GM18519 (cell line): ENCODE results near the gene ZFP28.

Source experiments
- ATAC-seq: cut with Tn5 transposase; IDR thresholded peaks from one replicate; pipeline ENCODE4 v1.9.1; 2021; ENCODE audit warnings: mild to moderate bottlenecking, moderate library complexity; ENCODE audit not compliant: unreplicated experiment, low FRiP score

The ZFP28 gene

DNA sequence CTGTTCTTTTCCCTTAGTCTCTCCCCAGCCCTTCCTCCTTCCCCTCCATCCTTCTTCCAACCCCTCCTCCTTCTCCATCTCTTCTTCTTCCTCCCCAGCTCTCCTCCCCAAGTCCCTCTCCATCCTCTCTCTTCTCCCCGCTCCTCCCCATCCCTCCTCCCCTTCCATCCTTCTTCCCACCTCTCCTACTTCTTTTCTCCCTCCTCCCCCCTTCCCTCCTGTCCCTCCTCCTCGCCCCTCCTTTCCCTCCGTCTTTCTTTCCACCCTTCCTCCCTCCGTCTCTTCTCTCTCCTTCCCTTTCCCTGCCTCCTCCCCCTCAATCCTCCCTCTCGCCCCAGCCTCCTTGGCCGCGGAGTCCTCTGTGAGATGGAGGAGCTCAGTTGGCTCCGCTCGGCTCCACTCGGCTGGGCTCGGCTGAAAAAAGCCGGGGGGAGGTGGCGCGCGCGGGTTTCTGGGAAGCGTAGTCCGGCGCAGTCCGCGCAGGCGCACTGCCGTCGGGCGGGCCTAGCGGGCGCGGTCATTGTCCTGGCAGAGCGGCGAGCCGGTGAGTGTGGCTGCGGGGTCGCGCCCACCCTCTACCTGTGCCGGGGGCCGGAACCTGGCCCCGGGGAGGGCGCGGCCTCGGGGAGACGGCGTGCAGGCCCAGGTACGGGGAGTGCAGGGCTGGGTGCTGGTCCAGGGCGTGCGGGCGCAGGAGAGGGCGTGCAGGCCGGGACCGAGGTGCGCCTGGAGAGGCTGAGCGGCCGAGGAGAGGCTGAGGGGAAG lies 56.2 kb downstream of the ZFP28 start, which contains the start of gene ZNF71:
ZNF71 (plus strand) TSS at position 520 of the 765 bp plus-strand sequence. CDS start 6,257 bp downstream, outside the sequence.
- ATAC-seq: peak; percentile 86

DNA sequence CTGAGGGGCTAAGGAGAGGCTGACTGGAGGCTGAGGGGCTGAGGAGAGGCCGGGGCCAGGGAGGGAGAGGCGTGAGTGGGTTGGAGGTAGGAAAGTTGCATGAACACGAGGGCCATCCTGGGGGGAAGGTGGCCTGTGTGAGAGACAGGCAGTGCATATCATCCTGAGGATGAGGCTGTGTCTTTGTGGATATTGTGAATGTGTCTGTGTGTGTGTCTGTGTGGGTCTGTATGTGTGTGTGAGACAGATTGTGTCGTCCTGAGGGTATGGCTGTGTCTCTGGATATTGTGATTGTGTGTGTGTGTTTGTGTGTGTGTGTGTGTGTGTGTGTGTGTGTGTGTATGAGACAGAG lies 56.8 kb downstream of the ZFP28 start:
- no peak for ATAC-seq

DNA sequence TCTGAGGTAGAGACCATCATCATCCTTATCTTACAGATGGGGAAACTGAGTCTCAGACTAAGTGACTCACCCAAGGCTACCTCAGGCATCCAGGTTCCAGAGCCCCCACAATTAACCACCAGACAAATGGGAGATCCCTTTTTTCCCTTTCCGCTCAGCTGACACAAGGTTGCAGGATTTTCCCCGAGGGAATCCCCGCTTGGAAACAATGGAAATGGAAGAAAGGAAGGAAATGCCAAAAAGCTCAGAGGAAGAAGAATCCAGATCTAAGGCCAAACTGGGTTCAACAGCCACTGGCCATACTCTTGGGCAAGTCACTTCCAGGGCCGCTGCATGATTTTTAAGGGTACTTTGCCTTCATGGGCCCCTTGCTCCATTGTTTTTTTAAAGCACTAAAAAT lies 57.9 kb downstream of the ZFP28 start:
- no peak for ATAC-seq

DNA sequence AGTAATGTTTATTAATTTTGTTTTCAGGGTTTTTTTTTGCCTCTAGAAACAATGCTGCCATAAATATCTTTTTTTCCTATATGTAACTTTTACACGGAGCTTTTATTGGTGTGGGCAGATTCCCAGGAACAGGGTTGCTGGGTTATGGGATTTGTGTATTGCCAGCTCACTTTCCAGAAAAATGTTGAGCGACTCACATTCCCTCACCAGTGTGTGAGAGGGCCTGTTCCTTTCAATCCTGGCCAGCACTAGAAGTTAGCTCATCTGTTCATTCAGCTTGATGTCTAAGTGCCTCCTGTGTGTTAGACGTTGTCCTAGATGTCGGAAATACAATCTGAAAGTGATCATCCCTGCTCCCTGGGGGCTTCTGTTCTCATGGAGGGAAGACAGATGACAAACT lies 58.9 kb downstream of the ZFP28 start:
- no peak for ATAC-seq

DNA sequence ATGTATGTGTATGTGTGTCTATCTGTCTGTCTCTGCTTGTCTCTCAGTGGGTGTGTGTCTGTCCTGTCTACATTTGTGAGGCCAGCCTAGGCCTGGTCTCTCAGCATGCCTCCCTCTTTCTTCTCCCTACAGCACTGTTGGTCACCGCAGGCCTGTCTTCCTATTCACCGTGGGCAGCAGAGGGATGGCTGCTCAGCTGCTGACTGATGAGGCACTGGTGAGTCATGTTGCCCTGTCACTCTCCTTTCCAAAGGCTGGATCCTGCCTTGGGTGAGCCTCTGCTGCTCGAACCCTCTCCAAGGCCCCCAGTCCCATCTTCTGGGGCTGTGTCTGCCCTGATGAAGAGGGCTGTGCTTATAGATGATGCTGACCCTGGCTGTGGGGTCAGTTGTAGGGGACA lies 62.6 kb downstream of the ZFP28 start:
- ATAC-seq: no peak

DNA sequence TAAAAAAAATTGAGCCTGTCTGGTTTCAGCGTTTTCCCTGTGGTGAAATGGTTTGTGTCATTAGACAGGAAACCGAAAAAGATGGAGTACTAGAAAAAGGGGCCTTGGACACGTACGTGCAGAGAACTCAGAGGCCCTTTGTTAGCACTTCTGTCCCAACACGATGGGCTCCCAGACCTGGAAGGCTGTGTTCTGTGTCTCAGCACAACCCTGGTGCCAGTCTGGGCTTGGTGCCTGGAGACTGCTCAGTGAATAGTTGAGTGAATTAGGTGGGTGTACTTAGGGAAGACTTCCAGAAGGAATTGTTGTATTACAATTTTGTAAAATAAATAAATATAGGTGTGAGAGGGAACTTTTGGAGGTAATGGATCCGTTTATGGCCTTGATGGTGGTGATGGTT lies 65.1 kb downstream of the ZFP28 start:
- ATAC-seq: no peak
